NCI-H128 (cell line): ENCODE results near the gene TRIM16.
"Not testable (repeated sequence)": the region's sequence is repeated elsewhere in the genome, so short reads cannot be mapped to it uniquely, and the experiment has no call there.

Source experiments
- DNase-seq: peaks from one replicate; lab custom pipeline; 2025; ENCODE audit not compliant: unreplicated experiment; lab: John Stamatoyannopoulos, UW

Gene TRIM16

GRCh38 chr17:15619331-15620058, 64.6 kb downstream of the TRIM16 start, which contains the start of gene FBXW10B:
Gene FBXW10B, minus strand, starts transcription at chr17:15619704. Its CDS starts 192 bp downstream, at chr17:15619512.
- not testable (repeated sequence) for DNase-seq

- not testable (repeated sequence) for DNase-seq
Measured at GRCh38 chr17:15616828-15617227, 67.3 kb downstream of the TRIM16 start.

- not testable (repeated sequence) for DNase-seq
Measured at GRCh38 chr17:15615850-15616249, 68.3 kb downstream of the TRIM16 start.

GRCh38 chr17:15613111-15613510, 71.0 kb downstream of the TRIM16 start:
- not testable (repeated sequence) for DNase-seq

GRCh38 chr17:15592960-15593359, 91.2 kb downstream of the TRIM16 start:
- not testable (repeated sequence) for DNase-seq

GRCh38 chr17:15591986-15592385, 92.1 kb downstream of the TRIM16 start:
- DNase-seq = not testable (repeated sequence)

- not testable (repeated sequence) for DNase-seq
Measured at GRCh38 chr17:15590844-15591243, 93.3 kb downstream of the TRIM16 start.

GRCh38 chr17:15589544-15590536, 94.3 kb downstream of the TRIM16 start:
- not testable (repeated sequence) for DNase-seq

- DNase-seq = not testable (repeated sequence)
Measured at GRCh38 chr17:15588017-15588416, 96.1 kb downstream of the TRIM16 start.

- DNase-seq = not testable (repeated sequence)
Measured at GRCh38 chr17:15583313-15583712, 100.8 kb downstream of the TRIM16 start.

- not testable (repeated sequence) for DNase-seq
Measured at GRCh38 chr17:15581462-15581861, 102.6 kb downstream of the TRIM16 start.
